K562 (cell line): ENCODE results near the gene USPL1. TPM values are rescaled to one million over a fixed set of nuclear protein-coding genes. Genes with fewer than 3 reads are reported as not detected.
A peak's percentile ranks its signal among the peaks of the same experiment; 100 is the strongest.

Experiments used
- ATAC-seq: fragments of 200-7000 bp; cut with Tn5 transposase; 3 replicates; pipeline ENCODE4 v1.9.1; 2020; ENCODE audit warnings: moderate library complexity
- BruUV-seq: library from RNA; stranded (reverse); fragments of 400-500 nt; replicated peaks from 2 replicates; lab custom pipeline; 2021; lab: Mats Ljungman, UMichigan
- CTCF ChIA-PET: fragments of 300-600 bp; formaldehyde crosslinking; extraction: SDS; loops from one replicate; lab custom pipeline; 2021; ENCODE audit warnings: low intra/inter-chr PET ratio; lab: Yijun Ruan, JAX
- POLR2A ChIA-PET: fragments of 300-600, 350-650 bp; sonication (Branson Sonifier 250); formaldehyde crosslinking; extraction: SDS; loops from one replicate; lab custom pipeline; 2021; ENCODE audit warnings: antibody characterized with exemption, inconsistent platforms; lab: Yijun Ruan, JAX
- DNase-seq, 4 experiments: peaks; one replicate each; pipeline versions ENCODE4 v3.0.0 to v3.0.0-alpha.2; 2011 to 2018; ENCODE audit warnings: low spot score in 3 of 4, mixed read lengths in 3 of 4; ENCODE audit errors: extremely low read depth in 1 of 4
- FAIRE-seq: peaks from 2 replicates; lab custom pipeline; 2011; peaks lifted over from hg19 to GRCh38; lab: Jason Lieb, UNC
- H2AFZ ChIP-seq: 2 replicates; pipeline ENCODE4 v1.6.0; 2011; ENCODE audit warnings: low read depth, low read length, control low read depth, inconsistent platforms
- H3K27ac ChIP-seq: fragments of 200-600 bp; 3 replicates; pipeline ENCODE4 v1.8.0; 2011; ENCODE audit warnings: low read depth, mild to moderate bottlenecking, control low read depth, inconsistent platforms, low read length, moderate library complexity, mixed read lengths; ENCODE audit errors: extremely low read depth
- H3K27me3 ChIP-seq, 2 experiments: fragments of 300-600 bp in 1 of 2; 2 replicates in 1 of 2; 3 replicates in 1 of 2; pipeline versions ENCODE4 v1.6.0 to v1.8.0; 2011; ENCODE audit warnings: inconsistent platforms in 2 of 2, low read length in 2 of 2, mild to moderate bottlenecking in 1 of 2, mixed read lengths in 1 of 2, moderate library complexity in 1 of 2; ENCODE audit not compliant: control insufficient read depth in 2 of 2, insufficient read depth in 2 of 2
- H3K36me3 ChIP-seq: fragments of 300-600 bp; 3 replicates; pipeline ENCODE4 v1.8.0; 2011; ENCODE audit warnings: mild to moderate bottlenecking, low read length, inconsistent platforms; ENCODE audit not compliant: control insufficient read depth, insufficient read depth
- H3K4me1 ChIP-seq, 2 experiments: fragments of 200-600 bp in 1 of 2; replicated peaks in 1 of 2; 2 replicates in 1 of 2; 3 replicates in 1 of 2; pipeline versions ENCODE4 v1.5.1 to v1.8.0; 2011; ENCODE audit warnings: inconsistent platforms in 2 of 2, low read length in 2 of 2, mild to moderate bottlenecking in 1 of 2, mixed read lengths in 1 of 2, moderate library complexity in 1 of 2; ENCODE audit not compliant: control insufficient read depth in 2 of 2, insufficient read depth in 2 of 2
- H3K4me2 ChIP-seq: 2 replicates; pipeline ENCODE4 v1.6.1; 2011; ENCODE audit warnings: low read length, control low read depth, inconsistent platforms, mixed read lengths; ENCODE audit not compliant: insufficient read depth
- H3K4me3 ChIP-seq: fragments of 200-600 bp; sonication (generic), shearing (Covaris generic); 2 replicates; pipeline ENCODE4 v1.5.1; 2016; ENCODE audit warnings: control low read depth, inconsistent platforms
- H3K79me2 ChIP-seq: fragments of 200-600 bp; 3 replicates; pipeline ENCODE4 v1.8.0; 2011; ENCODE audit warnings: low read length, inconsistent platforms; ENCODE audit not compliant: control insufficient read depth, insufficient read depth
- H3K9ac ChIP-seq, 2 experiments: 2 replicates each; pipeline versions ENCODE4 v1.6.0 to v1.6.1; 2011; ENCODE audit warnings: low read depth in 2 of 2, low read length in 2 of 2, control low read depth in 1 of 2, inconsistent platforms in 1 of 2, mild to moderate bottlenecking in 1 of 2, mixed read lengths in 1 of 2; ENCODE audit not compliant: insufficient read depth in 1 of 2
- H3K9me1 ChIP-seq: one replicate; pipeline ENCODE4 v1.6.0; 2011; ENCODE audit warnings: inconsistent platforms, mild to moderate bottlenecking, low read length, moderate library complexity; ENCODE audit not compliant: control insufficient read depth, insufficient read depth
- H3K9me3 ChIP-seq: replicated peaks from 2 replicates; pipeline ENCODE4 v1.5.1; 2011; ENCODE audit warnings: low read depth, low read length, inconsistent platforms; ENCODE audit not compliant: control insufficient read depth, insufficient read depth
- H4K20me1 ChIP-seq: replicated peaks from 2 replicates; pipeline ENCODE4 v1.6.1; 2011; ENCODE audit warnings: low read length, inconsistent platforms, mixed read lengths; ENCODE audit not compliant: control insufficient read depth, insufficient read depth
- BDP1 ChIP-seq: IDR thresholded peaks from 3 replicates; pipeline ENCODE4 v1.6.1; 2011; ENCODE audit not compliant: insufficient read length, insufficient read depth
- HDAC1 ChIP-seq, 2 experiments: fragments of 450-650 bp; IDR thresholded peaks; 2 replicates each; pipeline ENCODE4 v1.6.1; 2016 to 2017; ENCODE audit warnings: inconsistent platforms in 1 of 2, mild to moderate bottlenecking in 1 of 2, moderate library complexity in 1 of 2
- HEY1 ChIP-seq: fragments of 250-450 bp; sonication (Bioruptor Pico); IDR thresholded peaks from 2 replicates; pipeline ENCODE4 v1.5.0; 2020; ENCODE audit warnings: mild to moderate bottlenecking, moderate library complexity, borderline replicate concordance
- HNRNPLL ChIP-seq: fragments of 200-400 bp; formaldehyde crosslinking; IDR thresholded peaks from 2 replicates; pipeline ENCODE4 v1.6.1; 2017; ENCODE audit warnings: low read length, low read depth, mild to moderate bottlenecking; ENCODE audit not compliant: poor library complexity, severe bottlenecking
- KLF13 ChIP-seq: fragments of 450-650 bp; IDR thresholded peaks from 2 replicates; pipeline ENCODE4 v1.6.1; 2016; ENCODE audit warnings: missing genetic modification characterization, low read depth, mild to moderate bottlenecking, missing compliant biosample characterization, moderate library complexity, borderline replicate concordance
- MTA3 ChIP-seq: fragments of 450-650 bp; formaldehyde crosslinking; IDR thresholded peaks from 2 replicates; pipeline ENCODE4 v1.6.1; 2017; ENCODE audit warnings: mild to moderate bottlenecking, borderline replicate concordance
- SMARCE1 ChIP-seq: fragments of 450-650 bp; IDR thresholded peaks from 2 replicates; pipeline ENCODE4 v1.7.1; 2016; ENCODE audit warnings: mild to moderate bottlenecking
- TRIM28 ChIP-seq: fragments of 450-650 bp; IDR thresholded peaks from 2 replicates; pipeline ENCODE4 v1.6.1; 2017
- XRCC3 ChIP-seq: fragments of 450-650 bp; IDR thresholded peaks from 2 replicates; pipeline ENCODE4 v1.6.1; 2017; ENCODE audit warnings: mild to moderate bottlenecking, moderate library complexity
- ZNF239 ChIP-seq: fragments of 250-450 bp; sonication (Bioruptor Pico); IDR thresholded peaks from 2 replicates; pipeline ENCODE4 v1.4.0; 2020; ENCODE audit warnings: mild to moderate bottlenecking
- ZNF449 ChIP-seq: fragments of 250-450 bp; sonication (Bioruptor Pico); IDR thresholded peaks from 2 replicates; pipeline ENCODE4 v1.8.0; 2022; ENCODE audit warnings: moderate library complexity, mild to moderate bottlenecking, inconsistent platforms
- ZNF76 ChIP-seq: fragments of 250-450 bp; sonication (Bioruptor Pico); IDR thresholded peaks from 2 replicates; pipeline ENCODE4 v1.4.0; 2020; ENCODE audit warnings: mild to moderate bottlenecking, moderate library complexity, borderline replicate concordance
- WGBS: fragments of 100-300 bp; shearing (Covaris generic); methylation state at CpG from one replicate; pipeline ENCODE4 v1.1.6; 2016; ENCODE audit warnings: low coverage, mixed read lengths; ENCODE audit not compliant: insufficient coverage; ENCODE audit errors: missing lambda C conversion rate; 5-methylcytosine and 5-hydroxymethylcytosine counted together
- in situ Hi-C: fragments of 300-500 bp; cut with MboI; formaldehyde crosslinking; loops from 4 replicates; pipeline ENCODE4 v1.15.0; 2018; ENCODE audit warnings: inconsistent platforms, mixed read lengths
- intact Hi-C: fragments of 100-400 bp; cut with micrococcal nuclease; formaldehyde crosslinking; loops from 2 replicates; pipeline ENCODE4 v1.14.2; 2022
- polyA plus RNA-seq, 8 experiments: library from polyadenylated mRNA; depleted of rRNA in 4 of 8; stranded (reverse) in 5 of 8; unstranded in 3 of 8; fragments of >200 nt; fragmentation: Nextera tagmentation in 2 of 8; fragmentation: Illumina TruSeq in 1 of 8; extraction: Ambion mirVana in 2 of 8; extraction: Trizol in 1 of 8; gene quantifications; 2 replicates each; pipeline versions ENCODE4 v1.2.1 to v1.2.3, GENCODE V29; 2011 to 2014; ENCODE audit warnings: inconsistent platforms in 1 of 8, missing spikeins in 1 of 8
- total RNA-seq, 7 experiments: library from RNA; depleted of rRNA in 6 of 7; stranded (reverse); fragments of >200 nt in 6 of 7; fragmentation: Illumina TruSeq in 2 of 7; extraction: Trizol in 2 of 7; gene quantifications; 2 replicates each; pipeline versions ENCODE4 v1.2.1 to v1.2.3, GENCODE V29; 2011 to 2021; ENCODE audit warnings: low replicate concordance in 1 of 7
- TF ChIP-seq, protein P1 (sequence below): fragments of 450-650 bp; IDR thresholded peaks from 2 replicates; pipeline ENCODE4 v1.6.1; 2016; ENCODE audit warnings: antibody characterized with exemption

The USPL1 gene
- total and polyA plus RNA-seq, 9 of the 15 experiments (the other 6 are each of a cell fraction or from before 2014, with no cell fraction given) = 5.5 to 18.0 (median 12.0) TPM

DNA sequence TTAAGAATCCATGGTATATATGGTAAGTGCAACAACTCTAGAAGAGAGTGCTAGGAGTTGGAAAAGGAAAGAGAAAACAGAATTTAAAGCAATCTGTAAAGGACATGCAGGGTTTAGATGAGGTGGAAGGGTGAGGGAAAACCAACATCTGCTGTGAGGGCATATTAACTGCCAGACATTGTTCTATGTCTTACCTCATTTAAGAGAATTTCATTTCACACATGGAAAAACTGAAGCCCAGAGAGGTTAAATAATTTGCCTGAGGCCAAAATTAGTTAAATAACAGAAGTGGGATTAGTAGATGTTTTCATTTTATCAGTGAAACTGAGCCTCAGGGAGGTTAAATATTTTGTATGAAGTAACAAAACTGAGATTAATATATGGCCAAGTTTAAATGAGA, 7.4 kb upstream of the USPL1 start:
- H3K36me3 ChIP-seq = no peaks in the 10 kb centered on the region
- H4K20me1 ChIP-seq = no peaks in the 10 kb centered on the region
- in situ Hi-C loops (no loop called here), intact Hi-C loops (no loop called here)
- H3K9me1 ChIP-seq = no peaks in the 10 kb centered on the region
- H3K4me2 ChIP-seq = no peak overlapping the region
- peaks cover 0 to 4% of the 10 kb centered on the region in 2 experiments; a peak in 1 of 5 replicates for H3K4me1 ChIP-seq
- CTCF ChIA-PET = no interaction called here
- POLR2A ChIA-PET = interaction anchor here (0.6 kb wide), 1 partner anchor 650 kb away, joined by 3 read pairs; no protein-coding TSS in a partner anchor
- H2AFZ ChIP-seq = no peak overlapping the region
- BruUV-seq = no TSS peak
- no peak overlapping the region for H3K9ac ChIP-seq
- no peaks in the 10 kb centered on the region for H3K27me3 ChIP-seq
- H3K4me3 ChIP-seq = no peak overlapping the region
- FAIRE-seq (no peak), ATAC-seq (no peak), DNase-seq (no peak)
- H3K27ac ChIP-seq = no peak overlapping the region
- peaks cover 18% of the 10 kb centered on the region for H3K79me2 ChIP-seq
- TF ChIP-seq ZNF76 = no peak
- TF ChIP-seq, protein P1, sequence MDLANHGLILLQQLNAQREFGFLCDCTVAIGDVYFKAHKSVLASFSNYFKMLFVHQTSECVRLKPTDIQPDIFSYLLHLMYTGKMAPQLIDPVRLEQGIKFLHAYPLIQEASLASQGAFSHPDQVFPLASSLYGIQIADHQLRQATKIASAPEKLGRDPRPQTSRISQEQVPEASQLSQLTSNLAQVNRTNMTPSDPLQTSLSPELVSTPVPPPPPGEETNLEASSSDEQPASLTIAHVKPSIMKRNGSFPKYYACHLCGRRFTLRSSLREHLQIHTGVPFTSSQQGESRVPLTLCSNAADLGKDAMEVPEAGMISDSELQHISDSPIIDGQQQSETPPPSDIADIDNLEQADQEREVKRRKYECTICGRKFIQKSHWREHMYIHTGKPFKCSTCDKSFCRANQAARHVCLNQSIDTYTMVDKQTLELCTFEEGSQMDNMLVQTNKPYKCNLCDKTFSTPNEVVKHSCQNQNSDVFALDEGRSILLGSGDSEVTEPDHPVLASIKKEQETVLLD = no peak
- TF ChIP-seq SMARCE1 = no peak
- H3K9me3 ChIP-seq = no peaks in the 10 kb centered on the region

- no peak for DNase-seq
- WGBS = 5% methylated on average over 4 of the region's 4 CpGs
- peak overlapping the region; percentile 72 for H3K4me3 ChIP-seq
- H3K4me2 ChIP-seq = peak overlapping the region; percentile 95
- intact Hi-C loops = loop anchor here (5.0 kb wide), 1 partner anchor 57 kb away; no protein-coding TSS in a partner anchor
- in situ Hi-C loops = no loop called here
- H4K20me1 ChIP-seq = no peaks in the 10 kb centered on the region; the same call in 1 of the 2 replicates
- H3K27ac ChIP-seq = peak overlapping the region; percentile 99; the same call in 2 of the 3 replicates
- no peaks in the 10 kb centered on the region for H3K36me3 ChIP-seq
- H3K9ac ChIP-seq = peak overlapping the region in 1 of 2 experiments; percentile 94; a peak in 2 of 4 replicates
- ChIA-PET CTCF (no interaction called here), POLR2A (interaction anchor here (0.9 to 2.7 kb wide), 4 partner anchors 8 to 150 kb away, joined by 3 to 13 read pairs (median 4); partner anchors contain the start of gene HMGB1)
- FAIRE-seq = no peak
- H3K4me1 ChIP-seq = peaks cover 5 to 7% of the 10 kb centered on the region in 2 experiments; a peak in 2 of 5 replicates
- H3K27me3 ChIP-seq = no peaks in the 10 kb centered on the region
- ATAC-seq = no peak
- H3K9me1 ChIP-seq = no peaks in the 10 kb centered on the region
- no TSS peak for BruUV-seq
- H2AFZ ChIP-seq = peak overlapping the region; percentile 66
- H3K9me3 ChIP-seq = no peaks in the 10 kb centered on the region
- H3K79me2 ChIP-seq = peaks cover 61% of the 10 kb centered on the region
- TF ChIP-seq HDAC1 (IDR thresholded peaks at IDR 0.05) = no peak
- TF ChIP-seq ZNF449 (CRISPR knock-in tag) = no peak
- no peak for TF ChIP-seq ZNF239 (CRISPR knock-in tag)
- no peak for TF ChIP-seq TRIM28
- TF ChIP-seq HNRNPLL = no peak
- TF ChIP-seq HEY1 (CRISPR knock-in tag) = no peak
- TF ChIP-seq BDP1 = no peak
- no peak for TF ChIP-seq MTA3
- TF ChIP-seq KLF13 (tag) = no peak
- TF ChIP-seq XRCC3 = no peak
Measured at GRCh38 chr13:30615481-30615865, 2.2 kb upstream of the USPL1 start.
